K562 (cell line): ENCODE results near the gene CEND1. TPM values are rescaled to one million over a fixed set of nuclear protein-coding genes. Genes with fewer than 3 reads are reported as not detected.

Experiments
- C11orf30 ChIP-seq: fragments of 450-650 bp; IDR thresholded peaks from 2 replicates; pipeline ENCODE4 v1.6.1; 2016; ENCODE audit warnings: low read depth, mild to moderate bottlenecking
- CBX5 ChIP-seq: IDR thresholded peaks from 2 replicates; pipeline ENCODE4 v1.6.1; 2014; ENCODE audit warnings: low read depth, borderline replicate concordance
- GATA2 ChIP-seq: sonication (generic); formaldehyde crosslinking; IDR thresholded peaks from 2 replicates; pipeline ENCODE4 v1.4.0; 2020; ENCODE audit warnings: mild to moderate bottlenecking, missing genetic modification reagents
- GTF3C2 ChIP-seq: IDR thresholded peaks from 3 replicates; pipeline ENCODE4 v1.6.1; 2011; ENCODE audit warnings: borderline replicate concordance, mild to moderate bottlenecking, moderate library complexity; ENCODE audit not compliant: insufficient read length; ENCODE audit errors: extremely low read depth
- HDAC8 ChIP-seq: fragments of 450-650 bp; IDR thresholded peaks from 2 replicates; pipeline ENCODE4 v1.6.1; 2016; ENCODE audit warnings: mild to moderate bottlenecking, missing genetic modification characterization, moderate library complexity, missing compliant biosample characterization
- LEF1 ChIP-seq: fragments of 450-650 bp; IDR thresholded peaks from 2 replicates; pipeline ENCODE4 v1.6.1; 2016; ENCODE audit warnings: mild to moderate bottlenecking
- MAX ChIP-seq: sonication (generic); formaldehyde crosslinking; IDR thresholded peaks from 2 replicates; pipeline ENCODE4 v1.9.0; 2022; ENCODE audit warnings: mild to moderate bottlenecking, missing genetic modification reagents
- MCM7 ChIP-seq, 2 experiments: fragments of 450-650 bp; IDR thresholded peaks; 2 replicates each; pipeline ENCODE4 v1.6.1; 2016 to 2018
- PYGO2 ChIP-seq: fragments of 450-650 bp; IDR thresholded peaks from 2 replicates; pipeline ENCODE4 v1.6.1; 2016; ENCODE audit warnings: mild to moderate bottlenecking, missing genetic modification characterization, moderate library complexity, missing compliant biosample characterization
- SMC3 ChIP-seq: conservative IDR thresholded peaks from 2 replicates; pipeline ENCODE4 v1.6.1; 2011; ENCODE audit warnings: low read depth, low read length, improper control_type of control experiment; ENCODE audit not compliant: insufficient read depth
- TCF7L2 ChIP-seq: fragments of 150-350 bp; IDR thresholded peaks from 2 replicates; pipeline ENCODE4 v1.6.1; 2016; ENCODE audit warnings: low read depth, mild to moderate bottlenecking, low read length, moderate library complexity
- TFE3 ChIP-seq: fragments of 450-650 bp; formaldehyde crosslinking; IDR thresholded peaks from 2 replicates; pipeline ENCODE4 v1.4.0; 2020; ENCODE audit warnings: mild to moderate bottlenecking, mixed read lengths
- ZBTB33 ChIP-seq: sonication (generic); formaldehyde crosslinking; IDR thresholded peaks from 2 replicates; pipeline ENCODE4 v1.8.1; 2023; ENCODE audit warnings: mild to moderate bottlenecking, missing genetic modification reagents
- ZNF316 ChIP-seq: fragments of 450-650 bp; IDR thresholded peaks from 2 replicates; pipeline ENCODE4 v1.6.1; 2016
- ZNF395 ChIP-seq: fragments of 200-800 bp; sonication (Bioruptor generic); IDR thresholded peaks from 2 replicates; pipeline ENCODE4 v1.6.1; 2017; ENCODE audit warnings: missing genetic modification characterization, missing compliant biosample characterization
- ZNF584 ChIP-seq: fragments of 200-800 bp; sonication (Bioruptor generic); IDR thresholded peaks from 2 replicates; pipeline ENCODE4 v1.6.1; 2016; ENCODE audit warnings: low read depth, mild to moderate bottlenecking, missing genetic modification characterization, missing compliant biosample characterization
- ZNF639 ChIP-seq, 2 experiments: fragments of 200-800 bp in 1 of 2; sonication (Bioruptor generic) in 1 of 2; sonication (generic) in 1 of 2; formaldehyde crosslinking in 1 of 2; IDR thresholded peaks in 1 of 2; conservative IDR thresholded peaks in 1 of 2; 2 replicates each; pipeline versions ENCODE4 v1.5.0 to v1.6.1; 2016 to 2020; ENCODE audit warnings: missing compliant biosample characterization in 1 of 2, missing genetic modification characterization in 1 of 2, missing genetic modification reagents in 1 of 2
- polyA plus RNA-seq, 8 experiments: library from polyadenylated mRNA; depleted of rRNA in 4 of 8; stranded (reverse) in 5 of 8; unstranded in 3 of 8; fragments of >200 nt; fragmentation: Nextera tagmentation in 2 of 8; fragmentation: Illumina TruSeq in 1 of 8; extraction: Ambion mirVana in 2 of 8; extraction: Trizol in 1 of 8; gene quantifications; 2 replicates each; pipeline versions ENCODE4 v1.2.1 to v1.2.3, GENCODE V29; 2011 to 2014; ENCODE audit warnings: inconsistent platforms in 1 of 8, missing spikeins in 1 of 8
- total RNA-seq, 7 experiments: library from RNA; depleted of rRNA in 6 of 7; stranded (reverse); fragments of >200 nt in 6 of 7; fragmentation: Illumina TruSeq in 2 of 7; extraction: Trizol in 2 of 7; gene quantifications; 2 replicates each; pipeline versions ENCODE4 v1.2.1 to v1.2.3, GENCODE V29; 2011 to 2021; ENCODE audit warnings: low replicate concordance in 1 of 7

Gene CEND1
- total and polyA plus RNA-seq, 9 of the 15 experiments (the other 6 are each of a cell fraction or from before 2014, with no cell fraction given) = 0.13 to 0.18 (median 0.16) TPM; not detected in 6

- no peak for TF ChIP-seq GTF3C2
- no peak for TF ChIP-seq TFE3 (CRISPR knock-in tag)
- TF ChIP-seq LEF1 = no peak
- no peak for TF ChIP-seq GATA2 (CRISPR knock-in tag)
- TF ChIP-seq ZBTB33 (CRISPR knock-in tag) = no peak
- no peak for TF ChIP-seq ZNF584 (CRISPR knock-in tag)
- TF ChIP-seq ZNF395 (CRISPR knock-in tag) = 0 out of 2 replicates have a peak, but pooled peaks have one; percentile 23
- TF ChIP-seq C11orf30 = no peak
- TF ChIP-seq TCF7L2 = no peak
- TF ChIP-seq PYGO2 (tag) = no peak
- TF ChIP-seq MCM7 (IDR thresholded peaks at IDR 0.05) = no peak
- peak; percentile 37 for TF ChIP-seq MAX (CRISPR knock-in tag)
- TF ChIP-seq ZNF639 (CRISPR knock-in tag; conservative IDR thresholded peaks at IDR 0.05 in 1 of 2, IDR thresholded peaks at IDR 0.05 in 1 of 2) = no peak
- no peak for TF ChIP-seq ZNF316
- TF ChIP-seq HDAC8 (tag) = no peak
- TF ChIP-seq CBX5 = no peak
- no peak for TF ChIP-seq SMC3
Measured at GRCh38 chr11:819129-819931, 29.4 kb upstream of the CEND1 start (continued).
